ENCODE measurements around the gene SIX1.
A peak's percentile ranks its signal among the peaks of the same experiment; 100 is the strongest.

The SIX1 gene

DNA sequence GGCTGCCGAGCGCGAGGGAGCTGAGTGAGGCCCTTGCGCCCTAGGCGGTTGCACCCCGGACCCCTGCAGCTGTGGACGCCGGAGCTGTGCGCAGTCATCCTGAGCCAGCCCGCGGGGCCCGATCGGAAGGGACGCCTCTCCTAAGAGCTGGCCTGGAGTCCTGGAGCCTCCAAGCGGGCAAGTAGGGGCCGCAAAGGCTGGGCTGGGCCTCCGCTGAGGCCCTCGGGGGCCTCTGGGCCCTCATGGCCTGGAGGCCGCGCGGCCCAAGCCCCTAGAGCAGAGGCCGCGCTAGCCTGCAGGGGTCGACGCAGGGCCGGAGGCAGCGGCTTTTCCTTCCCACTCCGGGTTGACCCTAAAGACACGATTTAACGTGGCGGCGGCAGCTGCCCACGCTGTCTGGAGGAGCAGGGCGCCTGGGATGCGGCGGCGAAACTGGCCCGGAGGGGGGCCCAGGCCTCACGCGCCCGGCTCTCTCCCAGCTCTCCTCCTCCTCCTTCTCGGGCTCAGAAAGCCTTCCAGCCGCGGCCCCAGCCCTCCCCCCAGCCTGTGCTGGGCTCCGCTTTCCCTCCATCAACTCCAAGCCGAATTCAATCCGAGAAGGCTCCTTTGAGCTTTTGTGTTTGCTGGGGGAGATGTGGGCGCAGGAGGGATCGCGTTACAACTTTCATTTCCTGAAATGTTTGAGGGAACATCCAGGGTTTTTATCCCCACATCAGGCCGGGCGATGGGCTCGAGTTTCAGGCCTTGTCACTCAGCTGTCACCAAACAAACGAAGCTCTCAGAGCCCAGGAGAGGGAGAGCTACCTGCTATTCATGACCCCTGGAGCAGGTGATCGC, 11.6 kb downstream of the SIX1 start:
- no peaks in the 10 kb centered on the region for H3K9me3 Mint-ChIP-seq
- peak overlapping the region; percentile 73 to 83 for H3K4me3 Mint-ChIP-seq
- peaks cover 36% of the 10 kb centered on the region for H3K4me1 Mint-ChIP-seq
- H3K27me3 Mint-ChIP-seq: peaks cover 78% of the 10 kb centered on the region
- peak overlapping the region in 1 of 2 donors; percentile 25 for H3K27ac Mint-ChIP-seq
- no peak for DNase-seq
- peak; percentile 49 for ATAC-seq

DNA sequence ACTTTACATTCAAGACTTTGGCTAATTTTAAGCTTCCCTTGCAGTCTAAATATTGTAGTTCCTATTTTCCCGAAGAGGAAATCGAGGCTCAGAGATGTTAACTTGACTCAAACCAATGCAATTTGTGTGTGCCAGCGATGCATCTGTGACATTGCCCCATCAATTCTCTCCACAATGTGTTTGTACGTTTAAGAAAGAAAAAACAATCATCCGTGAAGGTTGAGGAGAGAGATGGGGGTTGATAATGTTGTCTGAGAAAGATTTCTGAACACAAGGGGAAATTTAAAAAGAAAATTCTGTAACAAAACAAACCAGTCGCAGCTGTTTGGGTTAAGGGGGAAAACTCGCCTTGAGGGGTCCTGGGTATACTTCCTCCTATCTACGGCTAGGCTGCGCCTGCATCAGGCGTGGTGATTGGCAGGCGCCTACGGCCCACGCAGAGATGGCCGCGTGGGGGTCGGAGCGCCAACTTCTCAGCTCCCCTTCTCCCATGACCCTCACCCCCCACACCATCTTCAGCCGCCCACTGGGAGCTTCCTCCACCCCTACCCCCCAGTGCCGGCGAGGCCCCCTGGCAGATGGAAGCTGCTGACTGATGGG, 12.3 kb downstream of the SIX1 start:
- DNase-seq (no peak), ATAC-seq (no peak)
- Mint-ChIP-seq H3K4me1 (peaks cover 37% of the 10 kb centered on the region), H3K9me3 (no peaks in the 10 kb centered on the region), H3K4me3 (peak overlapping the region; percentile 54 to 83), H3K27ac (no peak overlapping the region), H3K27me3 (peaks cover 73% of the 10 kb centered on the region)

GRCh38 chr14:60634153-60634552, 15.1 kb downstream of the SIX1 start:
- ATAC-seq: no peak
- H3K27me3 Mint-ChIP-seq: peaks cover 49% of the 10 kb centered on the region
- DNase-seq: no peak
- no peak overlapping the region for H3K27ac Mint-ChIP-seq
- H3K9me3 Mint-ChIP-seq: no peaks in the 10 kb centered on the region
- H3K4me1 Mint-ChIP-seq: peaks cover 29% of the 10 kb centered on the region
- H3K4me3 Mint-ChIP-seq: no peak overlapping the region

- peak; percentile 70 for ATAC-seq
- Mint-ChIP-seq H3K4me3 (no peak overlapping the region), H3K27me3 (peaks cover 39% of the 10 kb centered on the region), H3K27ac (no peak overlapping the region), H3K9me3 (no peaks in the 10 kb centered on the region), H3K4me1 (peaks cover 22% of the 10 kb centered on the region)
- no peak for DNase-seq
Measured at GRCh38 chr14:60632777-60633176, 16.5 kb downstream of the SIX1 start.

- Mint-ChIP-seq H3K27me3 (peaks cover 34% of the 10 kb centered on the region), H3K4me3 (no peak overlapping the region), H3K27ac (no peak overlapping the region), H3K4me1 (peaks cover 17% of the 10 kb centered on the region), H3K9me3 (no peaks in the 10 kb centered on the region)
- DNase-seq (no peak), ATAC-seq (peak; percentile 73)
Measured at GRCh38 chr14:60632257-60632656, 17.0 kb downstream of the SIX1 start.

GRCh38 chr14:60631842-60632241, 17.4 kb downstream of the SIX1 start:
- no peak for ATAC-seq
- peaks cover 30% of the 10 kb centered on the region for H3K27me3 Mint-ChIP-seq
- peaks cover 13% of the 10 kb centered on the region for H3K4me1 Mint-ChIP-seq
- no peaks in the 10 kb centered on the region for H3K9me3 Mint-ChIP-seq
- H3K4me3 Mint-ChIP-seq: no peak overlapping the region
- no peak overlapping the region for H3K27ac Mint-ChIP-seq
- DNase-seq: no peak

GRCh38 chr14:60630129-60630528, 19.1 kb downstream of the SIX1 start:
- ATAC-seq: no peak
- H3K9me3 Mint-ChIP-seq: no peaks in the 10 kb centered on the region
- H3K27ac Mint-ChIP-seq: no peak overlapping the region
- H3K27me3 Mint-ChIP-seq: peaks cover 17% of the 10 kb centered on the region
- no peak overlapping the region for H3K4me3 Mint-ChIP-seq
- no peak for DNase-seq
- peaks cover 11% of the 10 kb centered on the region for H3K4me1 Mint-ChIP-seq

GRCh38 chr14:60628892-60629291, 20.4 kb downstream of the SIX1 start:
- ATAC-seq (no peak), DNase-seq (no peak)
- Mint-ChIP-seq H3K4me3 (no peak overlapping the region), H3K9me3 (no peaks in the 10 kb centered on the region), H3K27ac (no peak overlapping the region), H3K4me1 (peaks cover 11% of the 10 kb centered on the region), H3K27me3 (peaks cover 29% of the 10 kb centered on the region)

DNA sequence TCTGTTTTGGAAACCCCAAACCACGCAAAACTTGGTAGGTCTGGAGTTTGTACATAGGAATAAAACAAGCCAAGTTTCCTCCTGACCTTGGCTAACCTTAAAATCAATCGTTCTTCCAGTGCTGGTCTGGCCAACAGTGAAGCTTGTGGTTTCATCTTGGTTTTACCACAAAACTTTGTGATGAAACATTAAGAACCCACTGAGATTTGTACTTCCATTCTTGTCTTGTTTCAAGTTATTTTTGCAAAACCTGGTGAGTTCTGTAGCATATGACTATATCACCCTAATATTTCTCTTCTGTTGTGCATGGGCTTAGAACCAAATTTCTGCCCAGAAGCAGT, 26.4 kb downstream of the SIX1 start:
- ATAC-seq: no peak
- Mint-ChIP-seq H3K4me3 (no peak overlapping the region), H3K27ac (no peak overlapping the region), H3K27me3 (peaks cover 39% of the 10 kb centered on the region), H3K9me3 (no peaks in the 10 kb centered on the region), H3K4me1 (no peaks in the 10 kb centered on the region)
- no peak for DNase-seq

DNA sequence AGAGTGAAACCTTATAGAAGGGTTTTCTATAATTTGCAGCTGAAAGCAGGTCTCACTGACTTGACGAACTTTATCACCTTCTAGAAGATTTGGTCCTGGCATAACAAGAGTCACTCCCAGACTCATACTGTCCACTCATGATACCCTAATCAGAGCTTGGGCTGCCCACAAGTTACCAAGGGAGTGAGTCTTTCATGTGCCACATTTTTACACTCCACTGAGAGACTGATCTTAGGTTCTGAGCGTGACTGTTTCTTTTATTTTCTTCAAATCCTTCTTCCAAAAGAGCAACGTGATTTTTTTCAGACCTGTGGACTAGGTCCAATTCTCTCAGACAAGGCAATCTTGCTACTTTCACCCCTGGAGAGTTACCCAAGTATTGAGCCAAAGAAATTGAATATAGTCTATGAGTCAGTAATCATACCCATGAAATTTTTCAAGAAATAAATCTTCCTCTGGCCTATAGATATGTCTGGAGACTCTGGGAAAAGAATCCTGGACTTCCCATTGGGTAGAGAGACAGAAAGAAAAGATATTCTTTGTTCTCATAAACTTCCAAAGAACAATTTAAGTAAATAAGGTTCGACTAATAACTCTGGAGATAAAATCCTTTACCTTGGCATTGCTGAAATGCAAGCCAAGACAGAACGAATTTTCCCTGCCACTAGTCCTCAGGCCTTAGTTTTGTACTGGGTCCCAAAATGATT, 26.9 kb downstream of the SIX1 start:
- no peaks in the 10 kb centered on the region for H3K9me3 Mint-ChIP-seq
- H3K4me1 Mint-ChIP-seq: no peaks in the 10 kb centered on the region
- H3K27me3 Mint-ChIP-seq: peaks cover 39% of the 10 kb centered on the region
- DNase-seq (no peak), ATAC-seq (no peak)
- H3K27ac Mint-ChIP-seq: no peak overlapping the region
- no peak overlapping the region for H3K4me3 Mint-ChIP-seq

DNA sequence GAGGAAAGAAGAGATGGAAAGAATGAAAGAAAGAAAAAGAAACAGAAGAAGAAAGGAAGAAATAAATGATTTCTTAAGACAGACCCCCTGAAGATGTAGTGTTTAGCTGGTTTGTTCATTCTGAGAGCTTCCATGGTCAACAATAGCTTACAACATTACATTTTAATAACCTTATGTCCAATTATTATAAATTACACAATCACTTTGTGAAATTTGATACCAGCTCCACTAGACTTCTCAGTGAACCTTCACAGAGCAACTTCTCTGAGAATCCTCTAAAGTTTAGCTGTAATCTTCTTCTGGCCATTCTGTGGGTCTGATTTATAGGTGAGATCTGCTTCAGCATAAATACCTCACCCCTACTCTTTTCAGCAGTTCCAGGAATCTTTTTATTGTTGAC, 27.9 kb downstream of the SIX1 start:
- Mint-ChIP-seq H3K27me3 (peaks cover 39% of the 10 kb centered on the region), H3K9me3 (no peaks in the 10 kb centered on the region), H3K27ac (no peak overlapping the region), H3K4me1 (no peaks in the 10 kb centered on the region), H3K4me3 (no peak overlapping the region)
- no peak for ATAC-seq
- DNase-seq: no peak

DNA sequence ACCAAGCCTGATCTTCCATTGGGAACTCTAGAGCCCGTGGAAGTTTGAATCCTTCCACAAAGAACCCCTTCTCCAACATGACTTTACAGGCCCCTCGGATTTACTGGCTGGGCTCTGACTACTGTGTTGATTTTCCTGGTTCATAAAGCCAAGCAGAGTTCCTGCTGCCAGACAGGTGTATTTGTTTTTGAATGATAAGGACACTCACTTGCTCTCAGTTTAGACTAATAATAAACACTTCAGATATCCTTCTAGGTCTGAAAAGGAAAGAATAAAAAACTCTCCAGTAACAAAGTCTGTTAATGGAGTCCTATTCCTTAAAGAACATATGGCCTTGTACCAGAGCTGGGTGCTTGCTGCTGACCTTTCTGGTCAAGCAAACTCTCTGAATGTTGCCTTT, 31.0 kb downstream of the SIX1 start:
- Mint-ChIP-seq H3K4me1 (no peaks in the 10 kb centered on the region), H3K27me3 (peaks cover 32% of the 10 kb centered on the region), H3K27ac (no peak overlapping the region), H3K9me3 (no peaks in the 10 kb centered on the region), H3K4me3 (no peak overlapping the region)
- ATAC-seq (no peak), DNase-seq (no peak)

DNA sequence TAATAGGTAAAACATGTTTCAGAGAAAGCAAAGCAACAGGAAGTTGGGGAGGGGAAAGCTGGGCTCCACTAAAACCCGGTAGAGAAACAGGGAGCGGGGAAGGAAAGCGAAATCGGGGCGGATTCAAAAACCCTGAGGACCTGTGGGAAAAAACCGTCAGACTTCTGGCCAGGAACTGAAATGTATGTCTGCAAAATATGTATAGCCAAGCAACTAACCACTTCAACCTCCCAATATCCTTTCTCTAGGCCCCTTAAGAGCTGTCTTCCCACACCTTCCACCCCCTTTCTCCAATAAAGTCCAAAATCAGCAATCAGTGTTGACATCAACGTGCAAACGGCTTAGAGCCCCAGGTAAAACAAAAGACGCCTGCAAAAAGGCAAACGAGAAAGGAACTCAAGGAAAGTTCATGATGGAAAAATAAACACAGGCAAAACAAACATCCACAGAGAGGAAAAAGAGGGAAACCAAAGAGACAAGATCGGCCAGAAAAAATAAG, 32.8 kb downstream of the SIX1 start:
- H3K27ac Mint-ChIP-seq: peak overlapping the region in 1 of 2 donors; percentile 29
- H3K9me3 Mint-ChIP-seq: peaks cover 0 to under 1% of the 10 kb centered on the region in 2 donors
- no peak overlapping the region for H3K4me3 Mint-ChIP-seq
- DNase-seq: no peak
- H3K4me1 Mint-ChIP-seq: no peaks in the 10 kb centered on the region
- peaks cover 21% of the 10 kb centered on the region for H3K27me3 Mint-ChIP-seq
- no peak for ATAC-seq

GRCh38 chr14:60602291-60602690, 47.0 kb downstream of the SIX1 start:
- no peaks in the 10 kb centered on the region for H3K4me1 Mint-ChIP-seq

GRCh38 chr14:60599727-60600126, 49.5 kb downstream of the SIX1 start:
- H3K4me3 Mint-ChIP-seq: no peak overlapping the region
- H3K27me3 Mint-ChIP-seq: peaks cover 36% of the 10 kb centered on the region
- DNase-seq (no peak), ATAC-seq (no peak)
- H3K9me3 Mint-ChIP-seq: no peaks in the 10 kb centered on the region
- H3K27ac Mint-ChIP-seq: no peak overlapping the region
- no peaks in the 10 kb centered on the region for H3K4me1 Mint-ChIP-seq

More at GRCh38 chr14:60602291-60602690, 47.0 kb downstream of the SIX1 start:
- Mint-ChIP-seq H3K27ac (no peak overlapping the region), H3K9me3 (no peaks in the 10 kb centered on the region), H3K4me3 (no peak overlapping the region), H3K27me3 (peaks cover 28% of the 10 kb centered on the region)
- no peak for DNase-seq
- ATAC-seq: no peak

DNA sequence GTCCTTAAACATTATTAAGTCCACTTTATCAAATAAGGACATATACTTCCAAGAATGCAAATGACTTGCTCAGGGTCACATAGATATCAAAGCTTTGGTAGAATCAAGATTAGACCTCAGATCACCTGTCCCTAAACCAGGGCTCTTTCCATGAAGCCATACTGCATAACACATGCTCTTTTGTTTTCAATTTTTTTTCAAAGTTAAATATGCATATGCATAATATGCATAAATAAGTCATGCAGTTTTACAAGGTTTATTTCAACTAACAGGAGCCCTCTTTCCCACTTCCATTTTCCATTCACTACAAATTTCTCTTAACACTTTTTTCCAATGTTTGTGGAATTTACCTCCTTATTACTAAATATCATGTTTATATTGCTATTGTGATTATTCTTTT, 53.1 kb downstream of the SIX1 start:
- ATAC-seq: no peak
- H3K4me3 Mint-ChIP-seq: no peak overlapping the region
- H3K27me3 Mint-ChIP-seq: peaks cover 15% of the 10 kb centered on the region
- no peaks in the 10 kb centered on the region for H3K9me3 Mint-ChIP-seq
- no peaks in the 10 kb centered on the region for H3K4me1 Mint-ChIP-seq
- no peak overlapping the region for H3K27ac Mint-ChIP-seq
- no peak for DNase-seq
